A673 (cell line): ENCODE measurements around the gene DCAF12.

Experiments used
- EZH2 ChIP-seq: fragments of 200-600 bp; sonication (generic); IDR thresholded peaks from 2 replicates; pipeline ENCODE4 v1.6.1; 2017; ENCODE audit warnings: borderline replicate concordance, low read depth, mild to moderate bottlenecking, mixed read lengths, antibody characterized with exemption, low read length; ENCODE audit not compliant: poor library complexity, severe bottlenecking
- TF ChIP-seq, protein P1 (sequence below): fragments of 300-800, 200-600 bp; sonication (generic); conservative IDR thresholded peaks from 2 replicates; pipeline ENCODE4 v1.5.1; 2017; ENCODE audit warnings: low read depth, mild to moderate bottlenecking, antibody characterized with exemption, low read length, moderate library complexity, mixed read lengths

GRCh38 chr9:34139477-34140146 lies 13.1 kb upstream of the DCAF12 start:
- TF ChIP-seq, protein P1, sequence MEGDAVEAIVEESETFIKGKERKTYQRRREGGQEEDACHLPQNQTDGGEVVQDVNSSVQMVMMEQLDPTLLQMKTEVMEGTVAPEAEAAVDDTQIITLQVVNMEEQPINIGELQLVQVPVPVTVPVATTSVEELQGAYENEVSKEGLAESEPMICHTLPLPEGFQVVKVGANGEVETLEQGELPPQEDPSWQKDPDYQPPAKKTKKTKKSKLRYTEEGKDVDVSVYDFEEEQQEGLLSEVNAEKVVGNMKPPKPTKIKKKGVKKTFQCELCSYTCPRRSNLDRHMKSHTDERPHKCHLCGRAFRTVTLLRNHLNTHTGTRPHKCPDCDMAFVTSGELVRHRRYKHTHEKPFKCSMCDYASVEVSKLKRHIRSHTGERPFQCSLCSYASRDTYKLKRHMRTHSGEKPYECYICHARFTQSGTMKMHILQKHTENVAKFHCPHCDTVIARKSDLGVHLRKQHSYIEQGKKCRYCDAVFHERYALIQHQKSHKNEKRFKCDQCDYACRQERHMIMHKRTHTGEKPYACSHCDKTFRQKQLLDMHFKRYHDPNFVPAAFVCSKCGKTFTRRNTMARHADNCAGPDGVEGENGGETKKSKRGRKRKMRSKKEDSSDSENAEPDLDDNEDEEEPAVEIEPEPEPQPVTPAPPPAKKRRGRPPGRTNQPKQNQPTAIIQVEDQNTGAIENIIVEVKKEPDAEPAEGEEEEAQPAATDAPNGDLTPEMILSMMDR: peak; percentile 34; the same call in 1 of the 2 replicates
- no peak for TF ChIP-seq EZH2
